HepG2 (cell line): ENCODE data around the gene C11orf86. TPM values are rescaled to one million over a fixed set of nuclear protein-coding genes. Genes with fewer than 3 reads are reported as not detected.

Experiments
- CREM ChIP-seq, 2 experiments: sonication (generic) in 1 of 2; formaldehyde crosslinking in 1 of 2; IDR thresholded peaks; 2 replicates each; pipeline versions ENCODE4 v1.4.0 to v1.6.1; 2016 to 2020; ENCODE audit warnings: antibody characterized with exemption in 1 of 2, mild to moderate bottlenecking in 1 of 2, missing genetic modification reagents in 1 of 2
- HDAC1 ChIP-seq: sonication (generic); formaldehyde crosslinking; IDR thresholded peaks from 2 replicates; pipeline ENCODE4 v1.5.1; 2020; ENCODE audit warnings: mild to moderate bottlenecking, missing genetic modification reagents
- MAFK ChIP-seq, 2 experiments: IDR thresholded peaks in 1 of 2; conservative IDR thresholded peaks in 1 of 2; 2 replicates each; pipeline ENCODE4 v1.6.1; 2011; ENCODE audit warnings: improper control_type of control experiment in 2 of 2, low read length in 2 of 2
- MEIS1 ChIP-seq: sonication (generic); formaldehyde crosslinking; IDR thresholded peaks from 2 replicates; pipeline ENCODE4 v1.9.0; 2021; ENCODE audit warnings: mild to moderate bottlenecking, missing genetic modification reagents, moderate library complexity, borderline replicate concordance
- MXD1 ChIP-seq: sonication (generic); formaldehyde crosslinking; IDR thresholded peaks from 2 replicates; pipeline ENCODE4 v1.4.0; 2020; ENCODE audit warnings: mild to moderate bottlenecking, missing genetic modification reagents
- NFE2L2 ChIP-seq: fragments of 150-350 bp; IDR thresholded peaks from 2 replicates; pipeline ENCODE4 v1.6.1; 2014; ENCODE audit warnings: low read length
- PHF5A ChIP-seq: IDR thresholded peaks from one replicate; pipeline ENCODE4 v1.6.1; 2018; ENCODE audit warnings: low read depth, missing genetic modification reagents; ENCODE audit not compliant: unreplicated experiment
- POLR2G ChIP-seq: fragments of 200-400 bp; formaldehyde crosslinking; IDR thresholded peaks from 2 replicates; pipeline ENCODE4 v1.6.1; 2018; ENCODE audit warnings: mild to moderate bottlenecking, low read depth, low read length, moderate library complexity
- RCOR2 ChIP-seq: IDR thresholded peaks from 2 replicates; pipeline ENCODE4 v1.6.1; 2016; ENCODE audit warnings: missing biosample characterization, missing genetic modification reagents
- RXRA ChIP-seq: sonication (generic); formaldehyde crosslinking; IDR thresholded peaks from 2 replicates; pipeline ENCODE4 v1.5.1; 2020; ENCODE audit warnings: missing genetic modification reagents
- THRA ChIP-seq: sonication (generic); formaldehyde crosslinking; IDR thresholded peaks from 2 replicates; pipeline ENCODE4 v1.4.0; 2020; ENCODE audit warnings: missing genetic modification reagents, borderline replicate concordance
- U2AF1 ChIP-seq: fragments of 200-400 bp; formaldehyde crosslinking; optimal IDR thresholded peaks from 2 replicates; pipeline ENCODE3; 2017; ENCODE audit warnings: mild to moderate bottlenecking, low read depth, low read length
- ZBTB38 ChIP-seq: sonication (generic); formaldehyde crosslinking; IDR thresholded peaks from 2 replicates; pipeline ENCODE4 v1.5.1; 2020; ENCODE audit warnings: mild to moderate bottlenecking, missing genetic modification reagents
- ZNF12 ChIP-seq: sonication (generic); formaldehyde crosslinking; IDR thresholded peaks from 2 replicates; pipeline ENCODE4 v1.5.0; 2020; ENCODE audit warnings: missing genetic modification reagents
- ZNF3 ChIP-seq: IDR thresholded peaks from 2 replicates; pipeline ENCODE4 v1.7.0; 2017; ENCODE audit warnings: inconsistent platforms
- ZNF317 ChIP-seq: sonication (generic); formaldehyde crosslinking; IDR thresholded peaks from 2 replicates; pipeline ENCODE4 v1.5.0; 2020; ENCODE audit warnings: mild to moderate bottlenecking, missing genetic modification reagents
- ZNF333 ChIP-seq: sonication (generic); formaldehyde crosslinking; IDR thresholded peaks from 2 replicates; pipeline ENCODE4 v1.4.0; 2020; ENCODE audit warnings: mild to moderate bottlenecking, missing genetic modification reagents, borderline replicate concordance
- ZNF382 ChIP-seq: sonication (generic); formaldehyde crosslinking; IDR thresholded peaks from 2 replicates; pipeline ENCODE4 v1.5.0; 2020; ENCODE audit warnings: missing genetic modification reagents, mild to moderate bottlenecking, borderline replicate concordance
- ZNF615 ChIP-seq: sonication (generic); formaldehyde crosslinking; IDR thresholded peaks from 2 replicates; pipeline ENCODE4 v1.5.0; 2020; ENCODE audit warnings: mild to moderate bottlenecking, missing genetic modification reagents, borderline replicate concordance
- polyA plus RNA-seq, 8 experiments: library from polyadenylated mRNA; depleted of rRNA in 3 of 8; stranded (reverse) in 7 of 8; unstranded in 1 of 8; fragments of >200 nt; fragmentation: Illumina TruSeq in 4 of 8; extraction: Trizol in 4 of 8; gene quantifications; 2 replicates each; pipeline versions ENCODE4 v1.2.1 to v1.2.3, GENCODE V29; 2011 to 2016; ENCODE audit warnings: low read depth in 4 of 8, missing spikeins in 1 of 8, mixed read lengths in 1 of 8; ENCODE audit not compliant: insufficient read depth in 1 of 8
- total RNA-seq, 5 experiments: library from RNA; depleted of rRNA; stranded (reverse); fragments of >200 nt; fragmentation: Illumina TruSeq; extraction: Trizol; gene quantifications; 2 replicates each; pipeline ENCODE4 v1.2.3, GENCODE V29; 2016; ENCODE audit warnings: low read depth in 1 of 5
- TF ChIP-seq, protein P1 (sequence below): IDR thresholded peaks from 2 replicates; pipeline ENCODE4 v1.4.0; 2020; ENCODE audit warnings: mild to moderate bottlenecking, missing genetic modification reagents
- TF ChIP-seq, protein P2 (sequence below): sonication (generic); formaldehyde crosslinking; IDR thresholded peaks from 2 replicates; pipeline ENCODE4 v1.5.0; 2020; ENCODE audit warnings: missing genetic modification reagents
- TF ChIP-seq, protein P3 (sequence below): sonication (generic); formaldehyde crosslinking; IDR thresholded peaks from 2 replicates; pipeline ENCODE4 v1.4.0; 2020; ENCODE audit warnings: missing genetic modification reagents

The C11orf86 gene
- total and polyA plus RNA-seq, 2 of the 13 experiments (the other 11 are each of a cell fraction or from before 2014, with no cell fraction given), result 0.11 to 0.18 TPM

- TF ChIP-seq, protein P1, sequence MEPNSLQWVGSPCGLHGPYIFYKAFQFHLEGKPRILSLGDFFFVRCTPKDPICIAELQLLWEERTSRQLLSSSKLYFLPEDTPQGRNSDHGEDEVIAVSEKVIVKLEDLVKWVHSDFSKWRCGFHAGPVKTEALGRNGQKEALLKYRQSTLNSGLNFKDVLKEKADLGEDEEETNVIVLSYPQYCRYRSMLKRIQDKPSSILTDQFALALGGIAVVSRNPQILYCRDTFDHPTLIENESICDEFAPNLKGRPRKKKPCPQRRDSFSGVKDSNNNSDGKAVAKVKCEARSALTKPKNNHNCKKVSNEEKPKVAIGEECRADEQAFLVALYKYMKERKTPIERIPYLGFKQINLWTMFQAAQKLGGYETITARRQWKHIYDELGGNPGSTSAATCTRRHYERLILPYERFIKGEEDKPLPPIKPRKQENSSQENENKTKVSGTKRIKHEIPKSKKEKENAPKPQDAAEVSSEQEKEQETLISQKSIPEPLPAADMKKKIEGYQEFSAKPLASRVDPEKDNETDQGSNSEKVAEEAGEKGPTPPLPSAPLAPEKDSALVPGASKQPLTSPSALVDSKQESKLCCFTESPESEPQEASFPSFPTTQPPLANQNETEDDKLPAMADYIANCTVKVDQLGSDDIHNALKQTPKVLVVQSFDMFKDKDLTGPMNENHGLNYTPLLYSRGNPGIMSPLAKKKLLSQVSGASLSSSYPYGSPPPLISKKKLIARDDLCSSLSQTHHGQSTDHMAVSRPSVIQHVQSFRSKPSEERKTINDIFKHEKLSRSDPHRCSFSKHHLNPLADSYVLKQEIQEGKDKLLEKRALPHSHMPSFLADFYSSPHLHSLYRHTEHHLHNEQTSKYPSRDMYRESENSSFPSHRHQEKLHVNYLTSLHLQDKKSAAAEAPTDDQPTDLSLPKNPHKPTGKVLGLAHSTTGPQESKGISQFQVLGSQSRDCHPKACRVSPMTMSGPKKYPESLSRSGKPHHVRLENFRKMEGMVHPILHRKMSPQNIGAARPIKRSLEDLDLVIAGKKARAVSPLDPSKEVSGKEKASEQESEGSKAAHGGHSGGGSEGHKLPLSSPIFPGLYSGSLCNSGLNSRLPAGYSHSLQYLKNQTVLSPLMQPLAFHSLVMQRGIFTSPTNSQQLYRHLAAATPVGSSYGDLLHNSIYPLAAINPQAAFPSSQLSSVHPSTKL (CRISPR knock-in tag), result peak; percentile 52
- no peak for TF ChIP-seq PHF5A (CRISPR knock-in tag)
- TF ChIP-seq ZNF382, result no peak
- peak; percentile 96 for TF ChIP-seq NFE2L2
- no peak for TF ChIP-seq ZNF615
- no peak for TF ChIP-seq U2AF1
- no peak for TF ChIP-seq ZBTB38 (CRISPR knock-in tag)
- no peak for TF ChIP-seq ZNF333 (CRISPR knock-in tag)
- TF ChIP-seq POLR2G, result peak; percentile 52; the same call in 1 of the 2 replicates
- TF ChIP-seq RXRA (CRISPR knock-in tag), result peak; percentile 53; the same call in 1 of the 2 replicates
- no peak for TF ChIP-seq RCOR2
- TF ChIP-seq MXD1 (CRISPR knock-in tag), result no peak
- TF ChIP-seq THRA, result peak; percentile 85; the same call in 1 of the 2 replicates
- no peak for TF ChIP-seq ZNF3
- TF ChIP-seq, protein P2, sequence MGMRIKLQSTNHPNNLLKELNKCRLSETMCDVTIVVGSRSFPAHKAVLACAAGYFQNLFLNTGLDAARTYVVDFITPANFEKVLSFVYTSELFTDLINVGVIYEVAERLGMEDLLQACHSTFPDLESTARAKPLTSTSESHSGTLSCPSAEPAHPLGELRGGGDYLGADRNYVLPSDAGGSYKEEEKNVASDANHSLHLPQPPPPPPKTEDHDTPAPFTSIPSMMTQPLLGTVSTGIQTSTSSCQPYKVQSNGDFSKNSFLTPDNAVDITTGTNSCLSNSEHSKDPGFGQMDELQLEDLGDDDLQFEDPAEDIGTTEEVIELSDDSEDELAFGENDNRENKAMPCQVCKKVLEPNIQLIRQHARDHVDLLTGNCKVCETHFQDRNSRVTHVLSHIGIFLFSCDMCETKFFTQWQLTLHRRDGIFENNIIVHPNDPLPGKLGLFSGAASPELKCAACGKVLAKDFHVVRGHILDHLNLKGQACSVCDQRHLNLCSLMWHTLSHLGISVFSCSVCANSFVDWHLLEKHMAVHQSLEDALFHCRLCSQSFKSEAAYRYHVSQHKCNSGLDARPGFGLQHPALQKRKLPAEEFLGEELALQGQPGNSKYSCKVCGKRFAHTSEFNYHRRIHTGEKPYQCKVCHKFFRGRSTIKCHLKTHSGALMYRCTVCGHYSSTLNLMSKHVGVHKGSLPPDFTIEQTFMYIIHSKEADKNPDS (CRISPR knock-in tag), result no peak
- no peak for TF ChIP-seq HDAC1 (CRISPR knock-in tag)
- TF ChIP-seq, protein P3, sequence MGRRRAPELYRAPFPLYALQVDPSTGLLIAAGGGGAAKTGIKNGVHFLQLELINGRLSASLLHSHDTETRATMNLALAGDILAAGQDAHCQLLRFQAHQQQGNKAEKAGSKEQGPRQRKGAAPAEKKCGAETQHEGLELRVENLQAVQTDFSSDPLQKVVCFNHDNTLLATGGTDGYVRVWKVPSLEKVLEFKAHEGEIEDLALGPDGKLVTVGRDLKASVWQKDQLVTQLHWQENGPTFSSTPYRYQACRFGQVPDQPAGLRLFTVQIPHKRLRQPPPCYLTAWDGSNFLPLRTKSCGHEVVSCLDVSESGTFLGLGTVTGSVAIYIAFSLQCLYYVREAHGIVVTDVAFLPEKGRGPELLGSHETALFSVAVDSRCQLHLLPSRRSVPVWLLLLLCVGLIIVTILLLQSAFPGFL (CRISPR knock-in tag), result no peak
- no peak for TF ChIP-seq MEIS1 (CRISPR knock-in tag)
- no peak for TF ChIP-seq ZNF317 (CRISPR knock-in tag)
- TF ChIP-seq CREM (IDR thresholded peaks at IDR 0.05), result peak; percentile 70; the same call in 1 of the 2 replicates
- TF ChIP-seq CREM (CRISPR knock-in tag; IDR thresholded peaks at IDR 0.05), result no peak
- TF ChIP-seq ZNF12 (CRISPR knock-in tag), result peak; percentile 49; the same call in 1 of the 2 replicates
- TF ChIP-seq MAFK (conservative IDR thresholded peaks at IDR 0.05 in 1 of 2, IDR thresholded peaks at IDR 0.05 in 1 of 2; ENCODE audit: low read length in 2 of 2), result peak; percentile 70 to 92
Measured at GRCh38 chr11:66950112-66950535, 25.0 kb upstream of the C11orf86 start (continued).
